GM21528 (cell line): ENCODE data around the gene POLD2.

Experiments used
- ATAC-seq: cut with Tn5 transposase; IDR thresholded peaks from one replicate; pipeline ENCODE4 v1.9.1; 2021; ENCODE audit warnings: mild to moderate bottlenecking, moderate library complexity; ENCODE audit not compliant: unreplicated experiment, low FRiP score

Gene POLD2

DNA sequence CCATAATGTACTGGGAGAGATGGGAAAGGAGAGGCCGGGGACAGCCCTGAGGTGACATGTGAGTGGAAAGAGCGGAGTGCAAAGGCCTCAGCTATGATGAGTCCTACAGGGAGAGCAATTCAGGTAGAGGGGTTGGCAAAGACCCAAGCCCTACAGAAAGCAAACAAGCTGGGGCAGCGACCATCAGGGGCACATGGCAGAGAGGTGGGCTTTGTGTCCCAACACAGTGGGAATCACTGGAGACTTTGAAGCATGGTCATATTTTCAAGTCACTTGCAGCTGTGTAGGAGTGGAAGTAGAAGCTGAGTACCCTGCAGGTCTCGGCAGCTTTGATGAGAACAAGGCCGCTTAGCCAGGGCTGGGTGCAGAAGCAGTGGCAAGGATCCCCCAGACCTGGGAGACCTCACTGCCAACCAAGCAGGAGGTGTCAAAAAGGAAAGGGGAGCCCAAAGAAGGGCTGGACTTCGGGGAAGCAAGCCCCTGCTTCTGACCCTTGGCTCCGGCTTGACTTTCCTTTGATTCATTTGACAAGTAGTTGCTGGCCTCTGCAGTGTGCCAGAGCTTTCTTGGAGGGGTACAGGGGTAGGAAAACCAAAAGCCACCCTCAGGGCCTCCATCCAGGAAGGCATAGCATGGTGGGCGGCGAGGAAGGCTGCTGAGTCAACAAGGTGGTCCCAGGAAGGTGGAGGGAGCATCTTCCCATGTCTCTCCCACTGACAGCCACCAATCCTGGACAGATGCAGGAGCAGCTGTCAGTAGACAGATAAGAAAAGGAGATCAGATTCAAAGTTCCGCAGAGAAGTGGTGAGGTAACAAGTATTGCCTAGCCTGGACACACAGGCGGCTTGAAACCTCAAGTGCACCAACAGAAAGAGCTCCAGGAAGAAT is 56.0 kb downstream of the POLD2 start:
- ATAC-seq: no peak

DNA sequence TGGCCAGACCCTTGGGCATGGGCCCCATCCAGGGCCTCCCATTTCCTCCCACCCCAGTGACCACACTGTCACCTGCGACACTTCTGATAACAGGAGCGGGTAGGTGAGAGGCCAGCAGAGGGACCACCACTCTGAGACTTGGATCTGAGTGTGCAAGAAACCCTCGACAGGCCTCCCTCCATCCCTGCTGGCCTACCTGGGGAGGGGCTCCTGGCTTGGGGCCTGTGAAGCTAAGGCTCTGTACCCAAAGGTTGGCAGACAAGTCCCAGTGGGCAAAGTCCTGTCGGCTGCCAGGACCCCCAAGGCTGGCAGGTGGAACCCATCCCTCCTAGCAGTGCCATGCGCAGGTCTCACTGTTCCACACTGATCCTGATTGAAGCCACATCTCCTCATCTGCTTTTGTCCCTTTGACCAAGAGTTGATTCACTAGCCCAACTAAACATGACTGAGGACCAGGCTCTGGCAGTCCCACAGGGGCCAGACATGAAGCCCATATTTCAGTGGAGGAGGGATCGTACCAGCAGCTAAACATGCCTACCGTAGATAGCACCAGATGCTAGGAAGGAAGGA is 56.8 kb downstream of the POLD2 start:
- ATAC-seq: no peak

DNA sequence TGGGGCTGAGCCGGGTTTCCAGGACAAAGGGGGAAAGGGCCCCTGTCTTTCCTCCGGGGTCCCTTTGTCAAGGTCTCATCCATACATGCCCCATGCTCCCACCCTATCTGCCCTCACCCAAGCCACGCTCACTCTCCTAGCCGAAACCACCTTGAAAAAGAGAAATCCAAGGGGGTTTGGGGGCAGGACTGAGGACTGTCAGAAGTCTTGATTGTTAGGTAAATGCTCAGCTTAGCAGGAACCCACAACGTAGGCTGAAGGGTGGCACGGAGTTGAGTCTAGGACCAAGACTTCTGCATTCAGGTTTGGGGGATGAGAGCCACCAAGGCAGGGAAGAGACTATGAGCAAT is 57.3 kb downstream of the POLD2 start:
- ATAC-seq: no peak

DNA sequence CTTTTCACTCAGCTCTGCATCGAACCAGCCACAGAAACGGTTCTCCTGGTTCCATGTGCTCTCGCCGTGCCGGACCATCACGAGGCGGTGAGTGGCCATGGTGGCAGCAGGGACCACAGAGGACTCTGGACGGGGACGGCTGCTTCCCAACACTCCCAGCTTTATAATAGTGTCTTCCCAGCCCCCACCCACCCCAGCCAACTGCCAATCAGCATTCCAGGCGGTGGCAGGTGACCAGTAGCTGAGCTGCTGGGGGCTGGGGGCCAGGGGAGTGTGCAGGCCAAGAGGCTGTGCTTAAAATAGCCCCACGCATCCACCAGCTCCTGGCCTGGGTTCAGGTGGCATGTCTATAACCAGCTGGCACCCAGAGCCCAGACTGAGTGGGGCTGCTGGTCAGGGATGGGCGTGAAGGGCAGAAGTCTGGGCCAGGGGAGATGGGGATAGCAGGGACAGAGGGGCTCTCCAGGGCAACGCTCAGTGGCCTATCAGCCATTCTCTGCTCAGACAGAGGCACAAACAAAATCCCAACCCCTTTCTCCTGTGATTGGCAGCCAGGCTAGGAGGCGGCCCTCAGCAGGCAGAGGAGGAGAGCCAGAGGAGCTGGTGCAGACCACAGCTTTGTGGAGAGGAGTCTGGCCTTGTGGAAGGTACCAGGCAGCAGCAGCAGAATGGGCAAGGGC is 57.8 kb downstream of the POLD2 start, which contains the start of gene PGAM2:
TSS of gene PGAM2 (minus strand) at position 137 of the 680 bp plus-strand sequence. CDS start at position 99, 38 bp downstream.
- ATAC-seq: no peak

DNA sequence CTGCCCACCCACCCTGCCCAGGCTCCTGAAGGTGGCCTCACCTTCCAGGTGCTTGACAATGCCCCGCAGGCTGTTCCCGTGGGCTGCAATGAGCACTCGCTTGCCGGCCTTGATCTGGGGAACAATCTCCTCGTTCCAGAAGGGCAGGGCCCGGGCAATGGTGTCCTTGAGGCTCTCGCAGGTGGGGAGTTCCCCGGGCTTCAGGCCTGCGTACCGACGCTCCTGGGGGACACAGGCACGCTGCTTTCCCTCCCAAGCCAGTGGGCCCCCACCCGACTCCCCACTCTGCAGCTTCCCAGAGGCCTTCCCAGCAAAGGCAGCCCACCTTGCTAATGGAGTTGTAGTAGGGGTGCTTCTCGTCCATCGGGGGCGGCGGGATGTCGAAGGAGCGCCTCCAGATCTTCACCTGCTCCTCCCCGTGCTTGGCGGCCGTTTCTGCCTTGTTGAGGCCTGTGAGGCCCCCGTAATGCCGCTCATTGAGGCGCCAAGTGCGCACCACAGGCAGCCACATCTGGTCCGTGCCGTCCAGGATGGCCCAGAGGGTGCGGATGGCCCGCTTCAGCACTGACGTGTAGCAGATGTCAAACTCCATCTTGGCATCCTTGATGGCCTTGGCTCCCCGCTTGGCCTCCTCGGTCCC is 58.4 kb downstream of the POLD2 start:
- ATAC-seq: no peak
